Esophagus squamous epithelium (tissue), 4 donors: ENCODE data around the gene BRD3.

Experiments used
- POLR2A ChIP-seq, 4 donors: fragments of 450-650 bp; IDR thresholded peaks; one replicate each; pipeline ENCODE4 v1.6.1; 2017; ENCODE audit warnings: antibody characterized with exemption in 4 of 4, mild to moderate bottlenecking in 4 of 4, moderate library complexity in 3 of 4
- TF ChIP-seq, protein P1 (sequence below), 6 experiments: fragments of 450-650 bp in 4 of 6; fragments of 200-600 bp in 2 of 6; sonication (generic) in 2 of 6; IDR thresholded peaks; one replicate each; pipeline ENCODE4 v1.5.1; 2016 to 2019; ENCODE audit warnings: antibody characterized with exemption in 6 of 6, mild to moderate bottlenecking in 4 of 6, moderate library complexity in 4 of 6

DNA sequence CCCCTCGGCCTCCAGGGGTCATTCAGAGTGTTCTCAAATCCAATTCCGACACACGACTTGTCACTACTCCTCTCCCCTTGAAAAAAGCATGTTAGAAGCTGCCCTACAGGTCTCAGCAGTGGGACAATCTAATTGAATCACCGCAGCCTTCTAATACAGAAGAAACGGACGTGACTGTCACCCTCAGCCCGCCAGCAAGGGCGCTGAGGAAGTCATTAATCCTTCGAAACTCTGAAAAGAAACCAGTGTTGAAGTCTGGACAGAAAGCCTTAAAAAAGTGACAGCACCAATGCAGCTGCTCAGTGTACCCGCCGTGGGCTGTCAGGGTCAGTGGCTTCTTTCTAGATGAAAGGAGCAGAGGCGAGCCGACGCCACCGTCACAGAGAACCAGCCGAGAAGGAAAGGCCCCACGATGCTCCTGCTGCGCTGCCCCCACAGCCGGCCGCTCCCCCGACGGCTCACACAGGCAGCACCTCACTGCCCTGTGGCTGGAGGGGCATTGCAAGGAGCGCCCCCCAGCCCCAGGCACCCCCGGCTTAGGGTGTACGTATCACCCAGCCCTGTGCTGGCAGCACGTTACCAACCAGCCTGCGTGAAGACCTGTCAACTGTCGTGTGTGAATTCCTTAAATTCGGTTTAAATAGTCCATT lies 36.9 kb downstream of the BRD3 start:
- TF ChIP-seq, protein P1, sequence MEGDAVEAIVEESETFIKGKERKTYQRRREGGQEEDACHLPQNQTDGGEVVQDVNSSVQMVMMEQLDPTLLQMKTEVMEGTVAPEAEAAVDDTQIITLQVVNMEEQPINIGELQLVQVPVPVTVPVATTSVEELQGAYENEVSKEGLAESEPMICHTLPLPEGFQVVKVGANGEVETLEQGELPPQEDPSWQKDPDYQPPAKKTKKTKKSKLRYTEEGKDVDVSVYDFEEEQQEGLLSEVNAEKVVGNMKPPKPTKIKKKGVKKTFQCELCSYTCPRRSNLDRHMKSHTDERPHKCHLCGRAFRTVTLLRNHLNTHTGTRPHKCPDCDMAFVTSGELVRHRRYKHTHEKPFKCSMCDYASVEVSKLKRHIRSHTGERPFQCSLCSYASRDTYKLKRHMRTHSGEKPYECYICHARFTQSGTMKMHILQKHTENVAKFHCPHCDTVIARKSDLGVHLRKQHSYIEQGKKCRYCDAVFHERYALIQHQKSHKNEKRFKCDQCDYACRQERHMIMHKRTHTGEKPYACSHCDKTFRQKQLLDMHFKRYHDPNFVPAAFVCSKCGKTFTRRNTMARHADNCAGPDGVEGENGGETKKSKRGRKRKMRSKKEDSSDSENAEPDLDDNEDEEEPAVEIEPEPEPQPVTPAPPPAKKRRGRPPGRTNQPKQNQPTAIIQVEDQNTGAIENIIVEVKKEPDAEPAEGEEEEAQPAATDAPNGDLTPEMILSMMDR (IDR thresholded peaks at IDR 0.05) = no peak
- no peak for TF ChIP-seq POLR2A (IDR thresholded peaks at IDR 0.05)
